ENCODE measurements around the gene ATL2.

DNA sequence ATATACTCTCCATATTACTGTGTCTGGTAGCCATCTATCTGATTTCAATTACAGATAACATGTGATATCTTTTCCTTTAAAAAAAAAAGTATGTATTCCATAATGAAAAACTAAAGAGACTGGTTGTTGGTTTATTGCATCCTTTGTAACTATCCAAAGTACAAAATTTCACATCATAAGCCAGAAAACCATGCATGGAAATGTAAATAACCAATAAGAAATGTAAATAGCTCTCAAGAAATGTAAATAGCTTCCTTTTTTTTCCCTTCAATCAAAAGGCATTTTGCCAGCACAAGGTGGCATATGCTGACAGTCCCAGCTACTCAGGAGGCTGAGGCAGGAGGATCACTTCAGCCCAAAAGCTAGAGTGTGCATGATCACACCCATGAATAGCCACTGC lies 59.3 kb downstream of the ATL2 start:
- TF ChIP-seq, protein P1, sequence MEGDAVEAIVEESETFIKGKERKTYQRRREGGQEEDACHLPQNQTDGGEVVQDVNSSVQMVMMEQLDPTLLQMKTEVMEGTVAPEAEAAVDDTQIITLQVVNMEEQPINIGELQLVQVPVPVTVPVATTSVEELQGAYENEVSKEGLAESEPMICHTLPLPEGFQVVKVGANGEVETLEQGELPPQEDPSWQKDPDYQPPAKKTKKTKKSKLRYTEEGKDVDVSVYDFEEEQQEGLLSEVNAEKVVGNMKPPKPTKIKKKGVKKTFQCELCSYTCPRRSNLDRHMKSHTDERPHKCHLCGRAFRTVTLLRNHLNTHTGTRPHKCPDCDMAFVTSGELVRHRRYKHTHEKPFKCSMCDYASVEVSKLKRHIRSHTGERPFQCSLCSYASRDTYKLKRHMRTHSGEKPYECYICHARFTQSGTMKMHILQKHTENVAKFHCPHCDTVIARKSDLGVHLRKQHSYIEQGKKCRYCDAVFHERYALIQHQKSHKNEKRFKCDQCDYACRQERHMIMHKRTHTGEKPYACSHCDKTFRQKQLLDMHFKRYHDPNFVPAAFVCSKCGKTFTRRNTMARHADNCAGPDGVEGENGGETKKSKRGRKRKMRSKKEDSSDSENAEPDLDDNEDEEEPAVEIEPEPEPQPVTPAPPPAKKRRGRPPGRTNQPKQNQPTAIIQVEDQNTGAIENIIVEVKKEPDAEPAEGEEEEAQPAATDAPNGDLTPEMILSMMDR (IDR thresholded peaks at IDR 0.05; ENCODE audit: low read length): no peak
- TF ChIP-seq EZH2 (IDR thresholded peaks at IDR 0.05; ENCODE audit: borderline replicate concordance, low read length): no peak
